ENCODE results near the gene CD300E. TPM values are rescaled to one million over a fixed set of nuclear protein-coding genes. Genes with fewer than 3 reads are reported as not detected.

CD300E gene
- total RNA-seq, 2 donors from 2014 or later, result not detected

- Mint-ChIP-seq H3K36me3 (ENCODE audit: insufficient read depth in 2 of 2) (peaks cover 0 to 2% of the 10 kb centered on the region in 2 donors), H3K9me3 (peaks cover 0 to 7% of the 10 kb centered on the region in 2 donors), H3K4me3 (no peak overlapping the region), H3K4me1 (ENCODE audit: low read depth) (peaks cover 19% of the 10 kb centered on the region), H3K27ac (no peak overlapping the region), H3K27me3 (ENCODE audit: low read depth) (peaks cover 20% of the 10 kb centered on the region)
- ATAC-seq (replicated peaks in 1 of 2), result no peak
- DNase-seq, result peak; percentile 22 to 34
These were observed 57.3 kb downstream of the CD300E start for GRCh38 chr17:74566132-74566753.

- no peak for ATAC-seq (replicated peaks in 1 of 2)
- Mint-ChIP-seq H3K27me3 (ENCODE audit: low read depth) (peaks cover 20% of the 10 kb centered on the region), H3K36me3 (ENCODE audit: insufficient read depth in 2 of 2) (peaks cover 0 to 2% of the 10 kb centered on the region in 2 donors), H3K9me3 (peaks cover 0 to 7% of the 10 kb centered on the region in 2 donors), H3K27ac (no peak overlapping the region), H3K4me3 (no peak overlapping the region), H3K4me1 (ENCODE audit: low read depth) (peaks cover 19% of the 10 kb centered on the region)
- DNase-seq, result no peak
These were observed 58.4 kb downstream of the CD300E start for GRCh38 chr17:74565126-74565525.

GRCh38 chr17:74563358-74563757, 60.2 kb downstream of the CD300E start:
- peaks cover 11% of the 10 kb centered on the region for H3K27me3 Mint-ChIP-seq (ENCODE audit: low read depth)
- DNase-seq, result no peak
- peaks cover 13% of the 10 kb centered on the region for H3K4me1 Mint-ChIP-seq (ENCODE audit: low read depth)
- ATAC-seq (replicated peaks in 1 of 2), result no peak
- H3K4me3 Mint-ChIP-seq, result no peak overlapping the region
- no peak overlapping the region for H3K27ac Mint-ChIP-seq
- H3K36me3 Mint-ChIP-seq (ENCODE audit: insufficient read depth in 2 of 2), result peaks cover 0 to 1% of the 10 kb centered on the region in 2 donors
- peaks cover 0 to 2% of the 10 kb centered on the region in 2 donors for H3K9me3 Mint-ChIP-seq

GRCh38 chr17:74561586-74561985, 62.0 kb downstream of the CD300E start:
- no peaks in the 10 kb centered on the region for H3K9me3 Mint-ChIP-seq
- peaks cover 9% of the 10 kb centered on the region for H3K4me1 Mint-ChIP-seq (ENCODE audit: low read depth)
- H3K27ac Mint-ChIP-seq, result no peak overlapping the region
- H3K27me3 Mint-ChIP-seq (ENCODE audit: low read depth), result peaks cover 7% of the 10 kb centered on the region
- H3K4me3 Mint-ChIP-seq, result no peak overlapping the region
- no peak for DNase-seq
- H3K36me3 Mint-ChIP-seq (ENCODE audit: insufficient read depth in 2 of 2), result no peaks in the 10 kb centered on the region
- ATAC-seq (replicated peaks in 1 of 2), result no peak

Other genes starting within 250 kb of the CD300E start
- gene GPRC5C, start 191.7 kb downstream of the CD300E start, total RNA-seq, result 1 to 10 TPM; 1.3 to 2.3 TPM
- 1 to 10 TPM; 3.9 to 7.2 TPM for gene CD300A, start 157.1 kb downstream of the CD300E start, total RNA-seq
- not detected for gene CD300LB, start 92.3 kb downstream of the CD300E start, total RNA-seq
- gene CD300C, start 77.6 kb downstream of the CD300E start, total RNA-seq, result under 1 TPM in 1 of 2 donors, not detected in 1; 0.16 TPM
- gene CD300H, start 56.2 kb downstream of the CD300E start, total RNA-seq, result not detected
- under 1 TPM; 0.19 to 0.31 TPM for gene CD300LD, start 31.5 kb downstream of the CD300E start, total RNA-seq
- not detected for gene CD300LF, start 89.2 kb upstream of the CD300E start, total RNA-seq
- gene RAB37, start 113.5 kb upstream of the CD300E start, total RNA-seq, result 10 to 100 TPM; 13.6 to 18.1 TPM
- gene NHERF1, start 124.9 kb upstream of the CD300E start, total RNA-seq, result 10 to 100 TPM; 78.8 to 81.2 TPM
- 10 to 100 TPM; 49.7 to 58.4 TPM for gene NAT9, start 152.6 kb upstream of the CD300E start, total RNA-seq
- gene GRIN2C, start 236.1 kb upstream of the CD300E start, total RNA-seq, result under 1 TPM; 0.14 to 0.37 TPM
- gene FDXR, start 249.3 kb upstream of the CD300E start, total RNA-seq, result 10 to 100 TPM; 44.3 to 79.7 TPM